Endothelial cell of umbilical vein (primary cell): ENCODE measurements around the gene ZNF319.

Experiments
- EZH2 ChIP-seq: IDR thresholded peaks from 2 replicates; pipeline ENCODE4 v1.6.1; 2012; ENCODE audit warnings: borderline replicate concordance, low read depth, mild to moderate bottlenecking, moderate library complexity, low read length, inconsistent platforms; ENCODE audit not compliant: severe bottlenecking
- TF ChIP-seq, protein P1 (sequence below), 2 donors: IDR thresholded peaks; 1 replicate in 1 of 2; 2 replicates in 1 of 2; pipeline ENCODE4 v1.5.1; 2011; ENCODE audit warnings: low read length in 2 of 2, mild to moderate bottlenecking in 2 of 2, moderate library complexity in 2 of 2, control low read depth in 1 of 2, inconsistent platforms in 1 of 2, low read depth in 1 of 2; ENCODE audit not compliant: insufficient read depth in 1 of 2; ENCODE audit errors: extremely low read depth in 1 of 2

DNA sequence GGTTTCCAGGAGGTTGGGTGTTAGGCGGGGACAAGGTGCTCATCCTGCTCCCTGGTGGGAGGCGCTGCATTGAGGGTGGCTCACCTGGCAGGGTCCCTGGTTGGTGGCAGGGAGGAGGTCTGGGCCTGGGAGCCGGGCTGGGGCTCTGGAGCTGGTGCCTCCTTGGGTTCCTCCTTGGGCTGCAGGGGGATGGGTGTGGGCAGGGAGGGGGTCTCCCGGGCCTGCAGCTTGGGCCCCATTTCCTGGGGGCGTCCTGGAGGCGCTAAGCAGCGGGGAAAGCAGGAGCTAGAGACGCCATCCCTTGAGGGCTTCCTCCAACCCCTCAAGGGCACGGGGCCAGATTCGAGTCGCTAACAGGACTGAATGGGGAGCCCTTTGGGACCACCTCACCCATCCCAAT lies 40.7 kb downstream of the ZNF319 start:
- TF ChIP-seq, protein P1, sequence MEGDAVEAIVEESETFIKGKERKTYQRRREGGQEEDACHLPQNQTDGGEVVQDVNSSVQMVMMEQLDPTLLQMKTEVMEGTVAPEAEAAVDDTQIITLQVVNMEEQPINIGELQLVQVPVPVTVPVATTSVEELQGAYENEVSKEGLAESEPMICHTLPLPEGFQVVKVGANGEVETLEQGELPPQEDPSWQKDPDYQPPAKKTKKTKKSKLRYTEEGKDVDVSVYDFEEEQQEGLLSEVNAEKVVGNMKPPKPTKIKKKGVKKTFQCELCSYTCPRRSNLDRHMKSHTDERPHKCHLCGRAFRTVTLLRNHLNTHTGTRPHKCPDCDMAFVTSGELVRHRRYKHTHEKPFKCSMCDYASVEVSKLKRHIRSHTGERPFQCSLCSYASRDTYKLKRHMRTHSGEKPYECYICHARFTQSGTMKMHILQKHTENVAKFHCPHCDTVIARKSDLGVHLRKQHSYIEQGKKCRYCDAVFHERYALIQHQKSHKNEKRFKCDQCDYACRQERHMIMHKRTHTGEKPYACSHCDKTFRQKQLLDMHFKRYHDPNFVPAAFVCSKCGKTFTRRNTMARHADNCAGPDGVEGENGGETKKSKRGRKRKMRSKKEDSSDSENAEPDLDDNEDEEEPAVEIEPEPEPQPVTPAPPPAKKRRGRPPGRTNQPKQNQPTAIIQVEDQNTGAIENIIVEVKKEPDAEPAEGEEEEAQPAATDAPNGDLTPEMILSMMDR (IDR thresholded peaks at IDR 0.05; ENCODE audit: extremely low read depth in 1 of 2, insufficient read depth in 1 of 2, low read depth in 1 of 2, low read length in 2 of 2): no peak
- TF ChIP-seq EZH2: no peak
